OCI-LY1 (cell line): ENCODE measurements around the gene TBX15.

ENCODE experiments used
- EZH2 ChIP-seq: fragments of 200-600 bp; sonication (generic), shearing (Covaris generic); IDR thresholded peaks from 2 replicates; pipeline ENCODE4 v1.8.0; 2017; ENCODE audit warnings: borderline replicate concordance, mixed run types, mild to moderate bottlenecking, antibody characterized with exemption, low read length, moderate library complexity, mixed read lengths
- TF ChIP-seq, protein P1 (sequence below): fragments of 200-600 bp; sonication (generic), shearing (Covaris generic); IDR thresholded peaks from 2 replicates; pipeline ENCODE4 v1.5.1; 2017; ENCODE audit warnings: mild to moderate bottlenecking, antibody characterized with exemption, low read length, moderate library complexity, mixed read lengths

DNA sequence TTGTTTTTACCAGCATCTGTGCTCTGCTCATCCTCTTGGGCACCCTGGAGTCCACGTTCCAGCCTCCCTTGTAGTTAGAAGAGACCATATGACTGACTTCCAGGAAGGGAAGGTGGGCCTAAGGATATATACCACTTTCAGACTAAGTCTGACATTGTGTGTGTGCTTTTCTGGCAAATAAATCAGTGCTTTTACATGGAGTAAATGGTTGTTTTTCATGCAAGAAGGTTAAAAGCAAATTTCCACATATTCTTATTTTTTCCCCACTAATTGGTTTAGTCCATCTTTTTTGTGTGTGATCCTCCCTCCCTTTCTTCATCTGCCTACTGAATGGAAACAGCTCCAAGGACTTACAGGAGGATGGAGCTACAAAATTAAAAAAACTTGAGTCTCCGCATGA, 119.8 kb downstream of the TBX15 start:
- TF ChIP-seq, protein P1, sequence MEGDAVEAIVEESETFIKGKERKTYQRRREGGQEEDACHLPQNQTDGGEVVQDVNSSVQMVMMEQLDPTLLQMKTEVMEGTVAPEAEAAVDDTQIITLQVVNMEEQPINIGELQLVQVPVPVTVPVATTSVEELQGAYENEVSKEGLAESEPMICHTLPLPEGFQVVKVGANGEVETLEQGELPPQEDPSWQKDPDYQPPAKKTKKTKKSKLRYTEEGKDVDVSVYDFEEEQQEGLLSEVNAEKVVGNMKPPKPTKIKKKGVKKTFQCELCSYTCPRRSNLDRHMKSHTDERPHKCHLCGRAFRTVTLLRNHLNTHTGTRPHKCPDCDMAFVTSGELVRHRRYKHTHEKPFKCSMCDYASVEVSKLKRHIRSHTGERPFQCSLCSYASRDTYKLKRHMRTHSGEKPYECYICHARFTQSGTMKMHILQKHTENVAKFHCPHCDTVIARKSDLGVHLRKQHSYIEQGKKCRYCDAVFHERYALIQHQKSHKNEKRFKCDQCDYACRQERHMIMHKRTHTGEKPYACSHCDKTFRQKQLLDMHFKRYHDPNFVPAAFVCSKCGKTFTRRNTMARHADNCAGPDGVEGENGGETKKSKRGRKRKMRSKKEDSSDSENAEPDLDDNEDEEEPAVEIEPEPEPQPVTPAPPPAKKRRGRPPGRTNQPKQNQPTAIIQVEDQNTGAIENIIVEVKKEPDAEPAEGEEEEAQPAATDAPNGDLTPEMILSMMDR, result no peak
- TF ChIP-seq EZH2, result no peak
